ENCODE measurements around the gene HDAC9.
"Not testable (repeated sequence)": the region's sequence is repeated elsewhere in the genome, so short reads cannot be mapped to it uniquely, and the experiment has no call there.

HDAC9 gene

GRCh38 chr7:18901351-18901750, 405.8 kb downstream of the HDAC9 start:
- DNase-seq (ENCODE audit: low read depth) = no peak

- DNase-seq (ENCODE audit: low read depth) = no peak
Measured at GRCh38 chr7:18901982-18902421, 406.5 kb downstream of the HDAC9 start.

- no peak for DNase-seq (ENCODE audit: low read depth)
Measured at GRCh38 chr7:18902892-18903291, 407.3 kb downstream of the HDAC9 start.

- DNase-seq (ENCODE audit: low read depth) = no peak
Measured at GRCh38 chr7:18903695-18904094, 408.1 kb downstream of the HDAC9 start.

GRCh38 chr7:18905316-18905943, 409.9 kb downstream of the HDAC9 start:
- no peak for DNase-seq (ENCODE audit: low read depth)

- no peak for DNase-seq (ENCODE audit: low read depth)
Measured at GRCh38 chr7:18906901-18907300, 411.4 kb downstream of the HDAC9 start.

- DNase-seq (ENCODE audit: low read depth) = no peak
Measured at GRCh38 chr7:18913106-18913505, 417.6 kb downstream of the HDAC9 start.

- DNase-seq (ENCODE audit: low read depth) = no peak
Measured at GRCh38 chr7:18916826-18917225, 421.3 kb downstream of the HDAC9 start.

- DNase-seq (ENCODE audit: low read depth) = no peak
Measured at GRCh38 chr7:18927134-18927533, 431.6 kb downstream of the HDAC9 start.

- no peak for DNase-seq (ENCODE audit: low read depth)
Measured at GRCh38 chr7:18936265-18936664, 440.7 kb downstream of the HDAC9 start.

- DNase-seq (ENCODE audit: low read depth) = no peak
Measured at GRCh38 chr7:18939771-18940592, 444.4 kb downstream of the HDAC9 start.

GRCh38 chr7:18940593-18941134, 445.1 kb downstream of the HDAC9 start:
- no peak for DNase-seq (ENCODE audit: low read depth)

- no peak for DNase-seq (ENCODE audit: low read depth)
Measured at GRCh38 chr7:18941207-18941606, 445.7 kb downstream of the HDAC9 start.

- no peak for DNase-seq (ENCODE audit: low read depth)
Measured at GRCh38 chr7:18948521-18948920, 453.0 kb downstream of the HDAC9 start.

- no peak for DNase-seq (ENCODE audit: low read depth)
Measured at GRCh38 chr7:18952846-18953245, 457.3 kb downstream of the HDAC9 start.

GRCh38 chr7:18958627-18959026, 463.1 kb downstream of the HDAC9 start:
- DNase-seq (ENCODE audit: low read depth) = no peak

GRCh38 chr7:18960725-18961124, 465.2 kb downstream of the HDAC9 start:
- DNase-seq (ENCODE audit: low read depth) = no peak

GRCh38 chr7:18962031-18962430, 466.5 kb downstream of the HDAC9 start:
- no peak for DNase-seq (ENCODE audit: low read depth)

GRCh38 chr7:18965657-18966056, 470.1 kb downstream of the HDAC9 start:
- DNase-seq (ENCODE audit: low read depth) = no peak

GRCh38 chr7:18967755-18968154, 472.2 kb downstream of the HDAC9 start:
- DNase-seq (ENCODE audit: low read depth) = not testable (repeated sequence)

- DNase-seq (ENCODE audit: low read depth) = no peak
Measured at GRCh38 chr7:18971839-18972238, 476.3 kb downstream of the HDAC9 start.

GRCh38 chr7:18974803-18975202, 479.3 kb downstream of the HDAC9 start:
- DNase-seq (ENCODE audit: low read depth) = no peak

- no peak for DNase-seq (ENCODE audit: low read depth)
Measured at GRCh38 chr7:18975276-18975675, 479.7 kb downstream of the HDAC9 start.
